H9 (cell line): ENCODE results near the gene PGRMC1. TPM values are rescaled to one million over a fixed set of nuclear protein-coding genes. Genes with fewer than 3 reads are reported as not detected.

Experiments used
- DNase-seq: peaks from one replicate; pipeline ENCODE4 v3.0.0-alpha.2; 2017
- H2AFZ ChIP-seq: one replicate; pipeline ENCODE4 v1.6.1; 2013; ENCODE audit warnings: mild to moderate bottlenecking, low read length, control low read depth, moderate library complexity
- H2AK5ac ChIP-seq: 2 replicates; pipeline ENCODE4 v1.6.1; 2013; ENCODE audit warnings: low read length, control low read depth, mixed read lengths; ENCODE audit not compliant: insufficient read length
- H2BK120ac ChIP-seq: one replicate; pipeline ENCODE4 v1.6.1; 2013; ENCODE audit warnings: low read depth, mild to moderate bottlenecking, low read length, control low read depth, inconsistent platforms; ENCODE audit not compliant: poor library complexity, severe bottlenecking
- H2BK12ac ChIP-seq: 2 replicates; pipeline ENCODE4 v1.6.1; 2013; ENCODE audit warnings: low read length, control low read depth, mixed read lengths, low read depth; ENCODE audit not compliant: insufficient read length
- H2BK15ac ChIP-seq: 2 replicates; pipeline ENCODE4 v1.6.1; 2013; ENCODE audit warnings: low read depth, low read length, control low read depth
- H2BK20ac ChIP-seq: one replicate; pipeline ENCODE4 v1.6.1; 2013; ENCODE audit warnings: low read depth, mild to moderate bottlenecking, low read length, control low read depth, inconsistent platforms; ENCODE audit not compliant: poor library complexity, severe bottlenecking
- H2BK5ac ChIP-seq: 2 replicates; pipeline ENCODE4 v1.6.1; 2013; ENCODE audit warnings: low read length, control low read depth, mixed read lengths; ENCODE audit not compliant: insufficient read length
- H3K14ac ChIP-seq: 2 replicates; pipeline ENCODE4 v1.6.1; 2013; ENCODE audit warnings: low read length, control low read depth; ENCODE audit not compliant: insufficient read depth
- H3K18ac ChIP-seq: 2 replicates; pipeline ENCODE4 v1.6.1; 2013; ENCODE audit warnings: low read depth, mild to moderate bottlenecking, mixed read lengths, low read length, control low read depth; ENCODE audit not compliant: insufficient read length
- H3K23ac ChIP-seq: 2 replicates; pipeline ENCODE4 v1.6.1; 2013; ENCODE audit warnings: low read length, control low read depth, mixed read lengths, low read depth; ENCODE audit not compliant: insufficient read length
- H3K23me2 ChIP-seq: 2 replicates; pipeline ENCODE4 v1.6.1; 2013; ENCODE audit warnings: low read depth, mild to moderate bottlenecking, mixed read lengths, low read length, control low read depth; ENCODE audit not compliant: insufficient read length, poor library complexity, severe bottlenecking
- H3K27ac ChIP-seq: 2 replicates; pipeline ENCODE4 v1.5.1; 2013; ENCODE audit warnings: low read length, control low read depth, mixed read lengths, low read depth; ENCODE audit not compliant: insufficient read length
- H3K27me3 ChIP-seq: 2 replicates; pipeline ENCODE4 v1.6.1; 2013; ENCODE audit warnings: low read length, control low read depth, inconsistent platforms; ENCODE audit not compliant: insufficient read depth
- H3K4ac ChIP-seq: 2 replicates; pipeline ENCODE4 v1.6.1; 2013; ENCODE audit warnings: low read depth, mild to moderate bottlenecking, control low read depth, inconsistent platforms, low read length, moderate library complexity
- H3K4me1 ChIP-seq: 2 replicates; pipeline ENCODE4 v1.6.1; 2013; ENCODE audit warnings: low read length, control low read depth, inconsistent platforms; ENCODE audit not compliant: insufficient read depth
- H3K4me2 ChIP-seq: 2 replicates; pipeline ENCODE4 v1.6.1; 2013; ENCODE audit warnings: low read length, control low read depth, mixed read lengths; ENCODE audit not compliant: insufficient read length, insufficient read depth
- H3K56ac ChIP-seq: 2 replicates; pipeline ENCODE4 v1.6.1; 2013; ENCODE audit warnings: low read depth, mild to moderate bottlenecking, mixed read lengths, low read length, control low read depth; ENCODE audit not compliant: insufficient read length
- H3K79me1 ChIP-seq: 2 replicates; pipeline ENCODE4 v1.6.1; 2013; ENCODE audit warnings: low read depth, mild to moderate bottlenecking, moderate library complexity, low read length, control low read depth, inconsistent platforms; ENCODE audit not compliant: insufficient read depth, poor library complexity, severe bottlenecking
- H3K79me2 ChIP-seq: 2 replicates; pipeline ENCODE4 v1.6.1; 2013; ENCODE audit warnings: low read length, control low read depth, inconsistent platforms; ENCODE audit not compliant: insufficient read depth
- H3K9ac ChIP-seq: 2 replicates; pipeline ENCODE4 v1.6.1; 2013; ENCODE audit warnings: low read length, control low read depth, mixed read lengths; ENCODE audit not compliant: insufficient read length; ENCODE audit errors: extremely low read depth
- H3K9me3 ChIP-seq: one replicate; pipeline ENCODE4 v1.6.1; 2013; ENCODE audit warnings: low read depth, low read length, inconsistent platforms; ENCODE audit not compliant: control insufficient read depth
- H3T11ph ChIP-seq: one replicate; pipeline ENCODE4 v1.6.1; 2013; ENCODE audit warnings: mild to moderate bottlenecking, low read length, control low read depth, inconsistent platforms
- H4K20me1 ChIP-seq: one replicate; pipeline ENCODE4 v1.6.1; 2013; ENCODE audit not compliant: control insufficient read depth, insufficient read length, insufficient read depth
- H4K5ac ChIP-seq: 2 replicates; pipeline ENCODE4 v1.6.1; 2013; ENCODE audit warnings: low read depth, mild to moderate bottlenecking, mixed read lengths, low read length, control low read depth; ENCODE audit not compliant: insufficient read length
- H4K8ac ChIP-seq: replicated peaks from 2 replicates; pipeline ENCODE4 v1.6.1; 2013; ENCODE audit warnings: low read length, control low read depth, mixed read lengths, low read depth; ENCODE audit not compliant: insufficient read length
- H4K91ac ChIP-seq: 2 replicates; pipeline ENCODE4 v1.6.1; 2013; ENCODE audit warnings: low read depth, mild to moderate bottlenecking, moderate library complexity, mixed read lengths, low read length, control low read depth; ENCODE audit not compliant: insufficient read length
- H3K27ac Mint-ChIP-seq, 3 experiments: 2 replicates in 2 of 3; 3 replicates in 1 of 3; pipeline ENCODE4 v1.8.0; 2020 to 2021; ENCODE audit warnings: mixed read lengths in 3 of 3, mild to moderate bottlenecking in 1 of 3, moderate library complexity in 1 of 3
- H3K27me3 Mint-ChIP-seq: 2 replicates; pipeline ENCODE4 v1.8.0; 2021; ENCODE audit warnings: low read depth, mild to moderate bottlenecking, moderate library complexity, mixed read lengths
- H3K36me3 Mint-ChIP-seq, 3 experiments: 2 replicates in 2 of 3; 3 replicates in 1 of 3; pipeline ENCODE4 v1.8.0; 2020 to 2021; ENCODE audit warnings: low read depth in 3 of 3, mixed read lengths in 3 of 3; ENCODE audit not compliant: insufficient read depth in 1 of 3
- H3K4me1 Mint-ChIP-seq, 2 experiments: 2 replicates each; pipeline ENCODE4 v1.8.0; 2020; ENCODE audit warnings: mixed read lengths in 2 of 2
- H3K4me3 Mint-ChIP-seq, 2 experiments: 2 replicates in 1 of 2; 3 replicates in 1 of 2; pipeline ENCODE4 v1.8.0; 2020 to 2021; ENCODE audit warnings: mild to moderate bottlenecking in 2 of 2, mixed read lengths in 2 of 2, moderate library complexity in 1 of 2
- H3K9me3 Mint-ChIP-seq, 2 experiments: 2 replicates in 1 of 2; 3 replicates in 1 of 2; pipeline ENCODE4 v1.8.0; 2020; ENCODE audit warnings: mild to moderate bottlenecking in 2 of 2, mixed read lengths in 2 of 2, moderate library complexity in 1 of 2
- CTCF ChIP-seq: fragments of 200-600 bp; sonication (generic); conservative IDR thresholded peaks from 3 replicates; pipeline ENCODE4 v1.8.0; 2021; ENCODE audit warnings: antibody characterized with exemption, mild to moderate bottlenecking
- WGBS: extraction: QIAGEN DNeasy Blood & Tissue Kit; methylation state at CpG from one replicate; pipeline ENCODE4 v1.1.7; 2013; ENCODE audit warnings: missing lambda C conversion rate, low lambda C conversion rate, mixed read lengths; ENCODE audit not compliant: insufficient read length; ENCODE audit errors: extremely low coverage; 5-methylcytosine and 5-hydroxymethylcytosine counted together
- total RNA-seq: library from RNA; stranded (reverse); gene quantifications from 2 replicates; pipeline ENCODE4 v1.2.1, GENCODE V29; 2021

The PGRMC1 gene
- total RNA-seq, 1 experiment from 2014 or later = 133 TPM

DNA sequence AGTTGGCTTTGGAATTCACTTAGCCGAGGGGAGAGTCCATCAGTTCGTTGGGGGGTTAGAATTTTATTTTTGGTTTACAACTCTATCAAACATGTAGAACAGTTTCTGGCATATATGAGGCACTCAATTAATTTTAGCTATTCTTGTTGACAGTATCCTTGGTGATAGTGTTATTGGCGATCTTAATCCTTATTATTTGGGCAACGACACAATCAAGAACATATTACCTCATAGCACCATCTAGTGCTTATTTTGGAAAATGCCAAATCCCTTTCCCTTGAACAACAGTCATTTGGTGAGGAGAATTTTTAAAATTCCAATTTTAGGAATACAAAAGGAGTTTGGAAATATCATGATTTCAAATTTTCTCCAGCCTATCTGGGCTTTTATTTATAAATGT lies 17.9 kb upstream of the PGRMC1 start:
- no peak overlapping the region for H3K4me2 ChIP-seq
- no peak overlapping the region for H3K9ac ChIP-seq
- no peak overlapping the region for H3K27ac ChIP-seq
- H3K4me1 ChIP-seq = no peaks in the 10 kb centered on the region
- H3K4ac ChIP-seq = no peak overlapping the region
- no peak overlapping the region for H2BK5ac ChIP-seq
- no peaks in the 10 kb centered on the region for H3K27me3 Mint-ChIP-seq
- no CpG with 5 or more reads among the region's 4 CpGs for WGBS
- H3K23me2 ChIP-seq = no peaks in the 10 kb centered on the region
- no peak overlapping the region for H3K56ac ChIP-seq
- no peak overlapping the region for H4K8ac ChIP-seq
- H3K9me3 ChIP-seq = peaks cover 9% of the 10 kb centered on the region
- DNase-seq = no peak
- H3K23ac ChIP-seq = no peak overlapping the region
- no peak overlapping the region for H3K14ac ChIP-seq
- H3K36me3 Mint-ChIP-seq = no peaks in the 10 kb centered on the region; a peak in 2 of 7 replicates
- no peak overlapping the region for H2AFZ ChIP-seq
- no peak overlapping the region for H3T11ph ChIP-seq
- H4K20me1 ChIP-seq = no peaks in the 10 kb centered on the region
- H3K4me1 Mint-ChIP-seq = peaks cover 4 to 8% of the 10 kb centered on the region in 2 experiments
- no peak overlapping the region for H2BK20ac ChIP-seq
- peaks cover 62 to 74% of the 10 kb centered on the region in 2 experiments for H3K9me3 Mint-ChIP-seq
- no peak overlapping the region for H3K4me3 Mint-ChIP-seq
- H3K18ac ChIP-seq = no peak overlapping the region
- no peak overlapping the region for H2BK12ac ChIP-seq
- no peak overlapping the region for H2BK120ac ChIP-seq
- no peak overlapping the region for H4K5ac ChIP-seq
- no peak overlapping the region for H2AK5ac ChIP-seq
- no peak overlapping the region for H2BK15ac ChIP-seq
- H3K79me2 ChIP-seq = no peaks in the 10 kb centered on the region
- TF ChIP-seq CTCF = peak; percentile 60
- no peaks in the 10 kb centered on the region for H3K27me3 ChIP-seq
- H3K27ac Mint-ChIP-seq = peak overlapping the region in 1 of 3 experiments; percentile 32; a peak in 1 of 7 replicates
- no peak overlapping the region for H4K91ac ChIP-seq
- H3K79me1 ChIP-seq = no peaks in the 10 kb centered on the region
